ENCODE data around the gene NECTIN4.
"Not testable (repeated sequence)": the region's sequence is repeated elsewhere in the genome, so short reads cannot be mapped to it uniquely, and the experiment has no call there.

NECTIN4 gene

DNA sequence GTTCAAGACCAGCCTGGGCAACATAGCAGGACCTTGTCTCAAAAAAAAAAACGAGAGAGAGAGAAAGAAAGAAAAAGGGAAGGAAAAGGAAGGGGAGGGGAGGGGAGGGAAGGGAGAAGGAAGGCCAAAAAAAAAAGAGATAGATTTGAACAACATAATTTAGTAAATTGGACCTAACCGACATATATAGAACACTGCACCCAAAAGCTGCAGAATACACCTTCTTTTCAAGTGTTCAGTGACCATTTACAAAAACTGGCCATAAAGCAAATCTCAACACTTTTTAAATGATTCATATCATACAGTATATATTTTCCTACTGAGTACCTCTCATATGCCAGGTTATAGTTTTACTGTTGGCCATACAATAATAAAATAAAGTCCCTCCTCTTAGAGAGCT lies 57.5 kb downstream of the NECTIN4 start:
- no peak for DNase-seq (ENCODE audit: low read depth in 1 of 2, low spot score in 1 of 2)

DNA sequence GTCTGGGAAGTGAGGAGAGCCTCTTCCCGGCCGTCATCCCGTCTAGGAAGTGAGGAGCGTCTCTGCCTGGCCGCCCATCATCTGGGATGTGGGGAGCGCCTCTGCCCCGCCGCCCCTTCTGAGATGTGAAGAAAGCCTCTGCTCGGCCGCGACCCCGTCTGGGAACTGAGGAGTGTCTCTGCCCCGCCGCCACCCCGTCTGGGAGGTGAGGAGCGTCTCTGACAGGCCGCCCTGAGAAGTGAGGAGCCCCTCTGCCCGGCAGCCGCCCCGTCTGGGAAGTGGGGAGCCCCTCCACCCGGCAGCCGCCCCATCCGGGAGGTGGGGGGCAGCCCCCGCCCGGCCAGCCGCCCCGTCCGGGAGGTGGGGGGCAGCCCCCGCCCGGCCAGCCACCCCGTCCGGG lies 59.9 kb downstream of the NECTIN4 start:
- not testable (repeated sequence) for DNase-seq (ENCODE audit: low read depth in 1 of 2, low spot score in 1 of 2)

DNA sequence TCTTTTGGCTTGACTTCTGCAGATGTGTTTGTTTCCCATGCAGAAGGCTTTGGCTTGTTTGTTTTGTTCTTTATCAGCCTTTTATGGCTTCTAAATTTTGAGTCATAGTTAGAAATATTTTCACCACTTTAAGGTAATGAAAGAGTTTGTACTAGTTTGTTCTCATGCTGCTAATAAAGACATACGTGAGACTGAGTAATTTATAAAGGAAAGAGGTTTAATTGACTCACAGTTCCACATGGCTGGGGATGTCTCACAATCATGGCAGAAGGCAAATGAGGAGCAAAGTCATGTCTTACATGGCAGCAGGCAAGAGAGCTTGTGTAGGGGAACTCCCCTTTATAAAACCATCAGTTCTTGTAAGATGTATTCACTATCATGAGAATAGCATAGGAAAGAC lies 62.4 kb downstream of the NECTIN4 start:
- DNase-seq (ENCODE audit: low read depth in 1 of 2, low spot score in 1 of 2), result not testable (repeated sequence)

DNA sequence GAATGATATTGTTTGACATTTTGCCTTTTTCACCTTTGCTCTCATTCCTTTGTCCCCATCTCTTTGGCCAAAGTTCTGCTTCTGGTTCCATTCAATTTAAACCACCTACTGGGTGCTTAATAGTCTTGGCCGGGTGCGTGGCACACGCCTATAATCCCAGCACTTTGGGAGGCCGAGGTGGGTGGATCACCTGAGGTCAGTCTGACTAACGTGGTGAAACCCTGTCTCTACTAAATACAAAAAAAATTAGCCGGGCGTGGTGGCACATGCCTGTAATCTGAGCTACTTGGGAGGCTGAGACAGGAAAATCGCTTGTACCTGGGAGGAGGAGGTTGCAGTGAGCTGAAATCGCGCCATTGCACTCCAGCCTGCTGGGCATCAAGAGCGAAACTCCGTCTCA lies 66.9 kb downstream of the NECTIN4 start:
- not testable (repeated sequence) for DNase-seq (ENCODE audit: low read depth in 1 of 2, low spot score in 1 of 2)

DNA sequence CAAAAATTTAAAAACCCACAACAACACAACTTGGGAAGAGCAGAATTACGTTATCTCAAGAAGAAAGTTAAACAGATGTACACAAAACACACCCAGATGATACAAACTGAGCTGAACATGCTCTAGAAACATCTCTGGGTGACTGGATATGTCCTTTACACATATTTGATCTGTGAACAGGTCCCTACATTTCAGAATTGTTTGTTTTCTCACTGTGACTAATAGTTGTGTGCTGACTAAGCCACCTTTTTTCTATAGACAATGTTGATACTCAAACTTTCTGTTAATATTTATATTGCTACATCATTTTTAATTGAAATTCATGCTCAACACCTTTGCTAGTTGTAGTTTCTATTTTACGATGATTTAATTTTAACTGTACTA lies 67.4 kb downstream of the NECTIN4 start:
- no peak for DNase-seq (ENCODE audit: low read depth in 1 of 2, low spot score in 1 of 2)

DNA sequence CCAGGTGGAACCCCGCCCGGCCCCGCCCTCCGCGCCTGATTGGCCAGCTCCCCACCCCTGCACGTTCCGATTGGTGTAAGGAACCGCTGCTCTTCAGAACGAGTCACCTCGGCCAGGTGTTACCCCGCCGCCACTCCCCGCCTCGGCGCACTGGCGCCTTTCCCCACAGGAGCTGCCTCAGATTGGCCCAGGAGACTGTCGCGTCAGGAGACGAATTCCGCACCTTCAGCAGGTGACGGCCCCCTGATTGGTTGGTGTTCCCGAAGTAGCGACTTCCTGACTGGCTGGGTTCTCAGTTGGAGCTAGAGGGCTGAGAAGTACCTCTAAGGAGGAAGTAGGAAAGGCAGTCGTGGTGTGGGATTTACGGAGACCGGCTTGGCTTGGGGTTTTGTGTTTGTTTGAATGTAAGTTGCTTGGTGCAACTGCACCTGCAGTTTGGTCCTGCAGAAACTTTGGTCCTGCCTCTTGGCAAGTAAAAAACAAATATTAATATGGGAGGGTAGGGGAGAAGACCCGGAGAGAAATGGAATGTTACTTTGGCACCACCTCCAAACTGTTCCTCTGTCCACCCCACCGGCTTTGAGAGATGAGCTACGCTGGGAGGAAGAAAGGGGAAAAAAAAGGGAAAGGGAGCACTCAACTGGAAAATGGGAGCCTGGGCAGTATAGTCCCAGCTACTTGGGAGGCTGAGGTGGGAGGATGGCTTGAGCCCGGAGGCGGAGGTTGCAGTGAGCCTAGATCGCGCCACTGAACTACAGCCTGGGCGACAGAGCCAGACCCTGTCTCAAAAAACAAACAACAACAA lies 68.0 kb downstream of the NECTIN4 start:
- DNase-seq (ENCODE audit: low read depth in 1 of 2, low spot score in 1 of 2), result peak; percentile 70 to 82

All from stimulated activated CD4-positive, alpha-beta T cell treated with anti-CD3 and anti-CD28 coated beads, Interleukin-15, amount 100 ng/mL, for 1 hour (primary cell).